OCI-LY7 (cell line): ENCODE measurements around the gene CALM1.

Source experiments
- EZH2phosphoT487 ChIP-seq: fragments of 200-600 bp; sonication (generic); IDR thresholded peaks from 2 replicates; pipeline ENCODE4 v1.6.1; 2018; ENCODE audit warnings: low read depth, borderline replicate concordance, mild to moderate bottlenecking, mixed run types, antibody characterized with exemption, low read length, moderate library complexity, mixed read lengths
- TF ChIP-seq, protein P1 (sequence below): fragments of 200-600 bp; sonication (generic); conservative IDR thresholded peaks from 2 replicates; pipeline ENCODE4 v1.5.1; 2014; ENCODE audit warnings: mild to moderate bottlenecking, antibody characterized with exemption, low read length, moderate library complexity, mixed read lengths

GRCh38 chr14:90399541-90400444 lies 3.0 kb downstream of the CALM1 start:
- TF ChIP-seq, protein P1, sequence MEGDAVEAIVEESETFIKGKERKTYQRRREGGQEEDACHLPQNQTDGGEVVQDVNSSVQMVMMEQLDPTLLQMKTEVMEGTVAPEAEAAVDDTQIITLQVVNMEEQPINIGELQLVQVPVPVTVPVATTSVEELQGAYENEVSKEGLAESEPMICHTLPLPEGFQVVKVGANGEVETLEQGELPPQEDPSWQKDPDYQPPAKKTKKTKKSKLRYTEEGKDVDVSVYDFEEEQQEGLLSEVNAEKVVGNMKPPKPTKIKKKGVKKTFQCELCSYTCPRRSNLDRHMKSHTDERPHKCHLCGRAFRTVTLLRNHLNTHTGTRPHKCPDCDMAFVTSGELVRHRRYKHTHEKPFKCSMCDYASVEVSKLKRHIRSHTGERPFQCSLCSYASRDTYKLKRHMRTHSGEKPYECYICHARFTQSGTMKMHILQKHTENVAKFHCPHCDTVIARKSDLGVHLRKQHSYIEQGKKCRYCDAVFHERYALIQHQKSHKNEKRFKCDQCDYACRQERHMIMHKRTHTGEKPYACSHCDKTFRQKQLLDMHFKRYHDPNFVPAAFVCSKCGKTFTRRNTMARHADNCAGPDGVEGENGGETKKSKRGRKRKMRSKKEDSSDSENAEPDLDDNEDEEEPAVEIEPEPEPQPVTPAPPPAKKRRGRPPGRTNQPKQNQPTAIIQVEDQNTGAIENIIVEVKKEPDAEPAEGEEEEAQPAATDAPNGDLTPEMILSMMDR, result peak; percentile 100
- no peak for TF ChIP-seq EZH2phosphoT487
